ENCODE measurements around the gene ISG15. TPM values are rescaled to one million over a fixed set of nuclear protein-coding genes. Genes with fewer than 3 reads are reported as not detected.

The ISG15 gene
- total and polyA plus RNA-seq, 2 of the 13 experiments (the other 11 are each of a cell fraction or from before 2014, with no cell fraction given) = 42.1 to 54.9 TPM

DNA sequence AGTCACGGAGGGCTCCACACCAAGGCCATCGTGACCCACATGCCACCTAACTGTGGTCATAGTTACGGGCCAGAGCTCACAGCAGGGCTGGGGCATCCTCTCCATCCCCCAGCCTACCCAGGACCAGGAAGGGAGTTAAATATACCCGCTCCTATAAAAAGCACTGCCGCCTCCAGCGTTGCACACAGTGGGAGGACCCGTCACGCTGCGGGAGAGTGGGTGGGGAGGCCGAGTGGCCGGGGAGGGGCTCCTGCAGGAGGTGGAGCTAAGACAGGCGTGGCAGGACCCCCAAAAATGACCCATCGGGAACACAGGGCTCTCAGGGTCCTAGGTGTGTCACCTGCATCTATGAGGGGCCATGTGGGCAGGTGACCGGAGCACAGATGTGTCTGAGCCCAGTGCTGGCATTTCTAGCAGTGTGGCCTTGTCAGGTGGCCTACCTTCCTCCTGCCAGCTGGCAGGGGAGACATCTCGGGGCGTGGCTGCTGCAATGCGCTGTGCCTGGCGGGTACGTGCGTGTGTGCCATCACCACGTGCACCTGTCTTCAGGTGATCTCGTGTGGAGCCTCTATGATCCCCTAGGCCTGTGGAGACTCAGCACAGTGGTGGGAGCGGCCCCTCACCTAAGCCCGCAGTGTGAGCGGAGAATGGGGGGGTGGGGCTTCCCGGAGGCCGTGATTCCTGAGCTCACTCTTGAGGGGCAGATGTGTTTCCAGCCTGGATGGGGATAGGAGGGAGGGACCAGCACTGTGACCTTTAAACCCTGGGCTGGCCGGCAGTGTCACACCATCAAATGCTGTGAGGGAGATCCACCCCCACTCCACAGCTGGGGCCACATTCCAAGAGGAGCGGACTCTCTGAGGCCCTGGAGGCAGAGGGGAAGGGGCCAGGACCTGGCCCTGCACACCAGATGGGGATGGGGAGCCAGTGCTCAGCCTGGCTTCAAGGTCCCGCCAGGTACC lies 24.4 kb downstream of the ISG15 start (continued):
- TF ChIP-seq, protein P1, sequence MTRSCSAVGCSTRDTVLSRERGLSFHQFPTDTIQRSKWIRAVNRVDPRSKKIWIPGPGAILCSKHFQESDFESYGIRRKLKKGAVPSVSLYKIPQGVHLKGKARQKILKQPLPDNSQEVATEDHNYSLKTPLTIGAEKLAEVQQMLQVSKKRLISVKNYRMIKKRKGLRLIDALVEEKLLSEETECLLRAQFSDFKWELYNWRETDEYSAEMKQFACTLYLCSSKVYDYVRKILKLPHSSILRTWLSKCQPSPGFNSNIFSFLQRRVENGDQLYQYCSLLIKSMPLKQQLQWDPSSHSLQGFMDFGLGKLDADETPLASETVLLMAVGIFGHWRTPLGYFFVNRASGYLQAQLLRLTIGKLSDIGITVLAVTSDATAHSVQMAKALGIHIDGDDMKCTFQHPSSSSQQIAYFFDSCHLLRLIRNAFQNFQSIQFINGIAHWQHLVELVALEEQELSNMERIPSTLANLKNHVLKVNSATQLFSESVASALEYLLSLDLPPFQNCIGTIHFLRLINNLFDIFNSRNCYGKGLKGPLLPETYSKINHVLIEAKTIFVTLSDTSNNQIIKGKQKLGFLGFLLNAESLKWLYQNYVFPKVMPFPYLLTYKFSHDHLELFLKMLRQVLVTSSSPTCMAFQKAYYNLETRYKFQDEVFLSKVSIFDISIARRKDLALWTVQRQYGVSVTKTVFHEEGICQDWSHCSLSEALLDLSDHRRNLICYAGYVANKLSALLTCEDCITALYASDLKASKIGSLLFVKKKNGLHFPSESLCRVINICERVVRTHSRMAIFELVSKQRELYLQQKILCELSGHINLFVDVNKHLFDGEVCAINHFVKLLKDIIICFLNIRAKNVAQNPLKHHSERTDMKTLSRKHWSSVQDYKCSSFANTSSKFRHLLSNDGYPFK (CRISPR knock-in tag; IDR thresholded peaks at IDR 0.05; ENCODE audit: borderline replicate concordance) = no peak
- TF ChIP-seq, protein P2, sequence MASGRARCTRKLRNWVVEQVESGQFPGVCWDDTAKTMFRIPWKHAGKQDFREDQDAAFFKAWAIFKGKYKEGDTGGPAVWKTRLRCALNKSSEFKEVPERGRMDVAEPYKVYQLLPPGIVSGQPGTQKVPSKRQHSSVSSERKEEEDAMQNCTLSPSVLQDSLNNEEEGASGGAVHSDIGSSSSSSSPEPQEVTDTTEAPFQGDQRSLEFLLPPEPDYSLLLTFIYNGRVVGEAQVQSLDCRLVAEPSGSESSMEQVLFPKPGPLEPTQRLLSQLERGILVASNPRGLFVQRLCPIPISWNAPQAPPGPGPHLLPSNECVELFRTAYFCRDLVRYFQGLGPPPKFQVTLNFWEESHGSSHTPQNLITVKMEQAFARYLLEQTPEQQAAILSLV (CRISPR knock-in tag; IDR thresholded peaks at IDR 0.05; ENCODE audit: borderline replicate concordance) = no peak
- no peak for TF ChIP-seq LCORL (IDR thresholded peaks at IDR 0.05)
- peak; percentile 92 for TF ChIP-seq LCORL (CRISPR knock-in tag; IDR thresholded peaks at IDR 0.05)
- no peak for TF ChIP-seq NFYB (CRISPR knock-in tag; IDR thresholded peaks at IDR 0.05)
- TF ChIP-seq, protein P3, sequence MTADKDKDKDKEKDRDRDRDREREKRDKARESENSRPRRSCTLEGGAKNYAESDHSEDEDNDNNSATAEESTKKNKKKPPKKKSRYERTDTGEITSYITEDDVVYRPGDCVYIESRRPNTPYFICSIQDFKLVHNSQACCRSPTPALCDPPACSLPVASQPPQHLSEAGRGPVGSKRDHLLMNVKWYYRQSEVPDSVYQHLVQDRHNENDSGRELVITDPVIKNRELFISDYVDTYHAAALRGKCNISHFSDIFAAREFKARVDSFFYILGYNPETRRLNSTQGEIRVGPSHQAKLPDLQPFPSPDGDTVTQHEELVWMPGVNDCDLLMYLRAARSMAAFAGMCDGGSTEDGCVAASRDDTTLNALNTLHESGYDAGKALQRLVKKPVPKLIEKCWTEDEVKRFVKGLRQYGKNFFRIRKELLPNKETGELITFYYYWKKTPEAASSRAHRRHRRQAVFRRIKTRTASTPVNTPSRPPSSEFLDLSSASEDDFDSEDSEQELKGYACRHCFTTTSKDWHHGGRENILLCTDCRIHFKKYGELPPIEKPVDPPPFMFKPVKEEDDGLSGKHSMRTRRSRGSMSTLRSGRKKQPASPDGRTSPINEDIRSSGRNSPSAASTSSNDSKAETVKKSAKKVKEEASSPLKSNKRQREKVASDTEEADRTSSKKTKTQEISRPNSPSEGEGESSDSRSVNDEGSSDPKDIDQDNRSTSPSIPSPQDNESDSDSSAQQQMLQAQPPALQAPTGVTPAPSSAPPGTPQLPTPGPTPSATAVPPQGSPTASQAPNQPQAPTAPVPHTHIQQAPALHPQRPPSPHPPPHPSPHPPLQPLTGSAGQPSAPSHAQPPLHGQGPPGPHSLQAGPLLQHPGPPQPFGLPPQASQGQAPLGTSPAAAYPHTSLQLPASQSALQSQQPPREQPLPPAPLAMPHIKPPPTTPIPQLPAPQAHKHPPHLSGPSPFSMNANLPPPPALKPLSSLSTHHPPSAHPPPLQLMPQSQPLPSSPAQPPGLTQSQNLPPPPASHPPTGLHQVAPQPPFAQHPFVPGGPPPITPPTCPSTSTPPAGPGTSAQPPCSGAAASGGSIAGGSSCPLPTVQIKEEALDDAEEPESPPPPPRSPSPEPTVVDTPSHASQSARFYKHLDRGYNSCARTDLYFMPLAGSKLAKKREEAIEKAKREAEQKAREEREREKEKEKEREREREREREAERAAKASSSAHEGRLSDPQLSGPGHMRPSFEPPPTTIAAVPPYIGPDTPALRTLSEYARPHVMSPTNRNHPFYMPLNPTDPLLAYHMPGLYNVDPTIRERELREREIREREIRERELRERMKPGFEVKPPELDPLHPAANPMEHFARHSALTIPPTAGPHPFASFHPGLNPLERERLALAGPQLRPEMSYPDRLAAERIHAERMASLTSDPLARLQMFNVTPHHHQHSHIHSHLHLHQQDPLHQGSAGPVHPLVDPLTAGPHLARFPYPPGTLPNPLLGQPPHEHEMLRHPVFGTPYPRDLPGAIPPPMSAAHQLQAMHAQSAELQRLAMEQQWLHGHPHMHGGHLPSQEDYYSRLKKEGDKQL (CRISPR knock-in tag; IDR thresholded peaks at IDR 0.05; ENCODE audit: low read depth) = 0 out of 2 replicates have a peak, but pooled peaks have one; percentile 18
- TF ChIP-seq ZBTB42 (CRISPR knock-in tag; IDR thresholded peaks at IDR 0.05) = 0 out of 2 replicates have a peak, but pooled peaks have one; percentile 50
- no peak for TF ChIP-seq MAFF (IDR thresholded peaks at IDR 0.05; ENCODE audit: low read depth, low read length)
- no peak for TF ChIP-seq ZFP36L1 (CRISPR knock-in tag; IDR thresholded peaks at IDR 0.05)
- no peak for TF ChIP-seq NFKBIZ (CRISPR knock-in tag; IDR thresholded peaks at IDR 0.05)
- no peak; the same call in 1 of the 2 replicates for TF ChIP-seq TBX2 (CRISPR knock-in tag; IDR thresholded peaks at IDR 0.05; ENCODE audit: borderline replicate concordance)
- no peak for TF ChIP-seq RFX1 (IDR thresholded peaks at IDR 0.05)
- 0 out of 2 replicates have a peak, but pooled peaks have one; percentile 46 for TF ChIP-seq ZSCAN29 (CRISPR knock-in tag; conservative IDR thresholded peaks at IDR 0.05)
- no peak for TF ChIP-seq TEAD2 (CRISPR knock-in tag; IDR thresholded peaks at IDR 0.05)
- TF ChIP-seq SALL1 (CRISPR knock-in tag; IDR thresholded peaks at IDR 0.05) = peak; percentile 56
- no peak for TF ChIP-seq ADNP (CRISPR knock-in tag; IDR thresholded peaks at IDR 0.05)

Data from HepG2 (cell line).